Astrocyte (in vitro differentiated cells and primary cell): ENCODE measurements around the gene ITPR2. TPM values are rescaled to one million over a fixed set of nuclear protein-coding genes. Genes with fewer than 3 reads are reported as not detected.

Experiments used
- DNase-seq: peaks from one replicate; pipeline ENCODE4 v3.0.0-alpha.2; 2010; ENCODE audit warnings: low read depth
- FAIRE-seq: peaks from 2 replicates; lab custom pipeline; 2011; peaks lifted over from hg19 to GRCh38; lab: Jason Lieb, UNC
- H2AFZ ChIP-seq: 2 replicates; pipeline ENCODE4 v1.6.0; 2012; ENCODE audit warnings: low read depth, low read length, inconsistent platforms
- H3K27ac ChIP-seq: 2 replicates; pipeline ENCODE4 v1.5.1; 2011; ENCODE audit warnings: low read depth, low read length, inconsistent platforms
- H3K27me3 ChIP-seq: 2 replicates; pipeline ENCODE4 v1.6.0; 2011; ENCODE audit warnings: low read length, inconsistent platforms; ENCODE audit not compliant: insufficient read depth
- H3K36me3 ChIP-seq: 2 replicates; pipeline ENCODE4 v1.5.1; 2011; ENCODE audit warnings: low read length, inconsistent platforms; ENCODE audit not compliant: insufficient read depth
- H3K4me1 ChIP-seq: 2 replicates; pipeline ENCODE4 v1.5.1; 2011; ENCODE audit warnings: low read length, inconsistent platforms; ENCODE audit not compliant: insufficient read depth
- H3K4me2 ChIP-seq: 2 replicates; pipeline ENCODE4 v1.6.0; 2012; ENCODE audit warnings: low read length, inconsistent platforms
- H3K4me3 ChIP-seq: 2 replicates; pipeline ENCODE4 v1.5.1; 2011; ENCODE audit warnings: low read depth, mild to moderate bottlenecking, low read length, inconsistent platforms; ENCODE audit not compliant: insufficient read depth
- H3K79me2 ChIP-seq: 2 replicates; pipeline ENCODE4 v1.6.0; 2012; ENCODE audit warnings: mild to moderate bottlenecking, low read length, inconsistent platforms; ENCODE audit not compliant: insufficient read depth
- H3K9ac ChIP-seq: 2 replicates; pipeline ENCODE4 v1.6.0; 2012; ENCODE audit warnings: mild to moderate bottlenecking, low read length, inconsistent platforms
- H3K9me3 ChIP-seq: 2 replicates; pipeline ENCODE4 v1.5.1; 2012; ENCODE audit warnings: low read depth, mild to moderate bottlenecking, low read length, inconsistent platforms; ENCODE audit not compliant: insufficient read depth
- H4K20me1 ChIP-seq: 2 replicates; pipeline ENCODE4 v1.6.0; 2012; ENCODE audit warnings: low read length, inconsistent platforms; ENCODE audit not compliant: insufficient read depth
- H3K27ac Mint-ChIP-seq: one replicate; pipeline ENCODE4 v1.8.0; 2021; ENCODE audit warnings: mild to moderate bottlenecking, mixed read lengths; ENCODE audit not compliant: unreplicated experiment
- H3K27me3 Mint-ChIP-seq: one replicate; pipeline ENCODE4 v1.8.0; 2021; ENCODE audit warnings: low read depth, mixed read lengths; ENCODE audit not compliant: unreplicated experiment
- H3K36me3 Mint-ChIP-seq: one replicate; pipeline ENCODE4 v1.8.0; 2021; ENCODE audit warnings: low read depth, mixed read lengths; ENCODE audit not compliant: unreplicated experiment
- H3K4me1 Mint-ChIP-seq: one replicate; pipeline ENCODE4 v1.8.0; 2021; ENCODE audit warnings: low read depth, mixed read lengths; ENCODE audit not compliant: unreplicated experiment
- H3K4me3 Mint-ChIP-seq: one replicate; pipeline ENCODE4 v1.8.0; 2021; ENCODE audit warnings: mild to moderate bottlenecking, moderate library complexity, mixed read lengths; ENCODE audit not compliant: unreplicated experiment
- H3K9me3 Mint-ChIP-seq: one replicate; pipeline ENCODE4 v1.8.0; 2021; ENCODE audit warnings: mild to moderate bottlenecking, mixed read lengths; ENCODE audit not compliant: unreplicated experiment
- EZH2 ChIP-seq: IDR thresholded peaks from 2 replicates; pipeline ENCODE4 v1.6.1; 2012; ENCODE audit warnings: mild to moderate bottlenecking, low read length, inconsistent platforms; ENCODE audit not compliant: insufficient read depth
- total RNA-seq: library from RNA; stranded (reverse); gene quantifications from 2 replicates; pipeline ENCODE4 v1.2.1, GENCODE V29; 2021
- TF ChIP-seq, protein P1 (sequence below): IDR thresholded peaks from 2 replicates; pipeline ENCODE4 v1.5.1; 2011; ENCODE audit warnings: low read depth, mild to moderate bottlenecking, inconsistent platforms, low read length, moderate library complexity; ENCODE audit not compliant: insufficient read depth

Gene ITPR2
- total RNA-seq, 1 donor from 2014 or later = 24.4 TPM

DNA sequence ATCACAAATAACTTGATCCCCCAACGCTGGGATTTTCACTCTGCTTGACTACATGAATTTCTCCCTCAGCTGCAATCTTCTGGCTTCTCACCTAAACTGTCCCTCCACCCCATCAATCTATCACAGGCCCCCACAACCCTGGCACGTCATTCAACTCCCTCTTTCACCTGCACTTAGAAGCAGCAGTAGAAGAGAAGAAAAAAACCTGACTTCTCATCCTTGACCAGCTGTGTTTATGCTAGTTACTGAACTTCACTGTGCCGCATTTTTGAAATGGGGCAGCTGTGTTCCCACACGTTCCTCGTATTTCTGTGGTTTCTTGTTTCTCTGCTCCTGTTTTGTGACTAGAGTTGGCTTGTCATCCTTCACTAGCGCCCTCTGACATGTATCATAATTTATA, 35.0 kb downstream of the ITPR2 start:
- Histone ChIP-seq H3K27ac (no peak overlapping the region), H3K27me3 (no peaks in the 10 kb centered on the region), H3K4me2 (no peak overlapping the region), H3K9ac (no peak overlapping the region), H3K36me3 (no peaks in the 10 kb centered on the region), H3K4me3 (no peak overlapping the region), H4K20me1 (no peaks in the 10 kb centered on the region), H3K4me1 (no peaks in the 10 kb centered on the region), H2AFZ (no peak overlapping the region), H3K79me2 (no peaks in the 10 kb centered on the region), H3K9me3 (no peaks in the 10 kb centered on the region)
- peak; percentile 74 for DNase-seq
- Mint-ChIP-seq H3K36me3 (no peaks in the 10 kb centered on the region), H3K27me3 (no peaks in the 10 kb centered on the region), H3K4me3 (no peak overlapping the region), H3K4me1 (peaks cover 17% of the 10 kb centered on the region), H3K27ac (peak overlapping the region; percentile 4), H3K9me3 (no peaks in the 10 kb centered on the region)
- no peak for TF ChIP-seq EZH2
- TF ChIP-seq, protein P1, sequence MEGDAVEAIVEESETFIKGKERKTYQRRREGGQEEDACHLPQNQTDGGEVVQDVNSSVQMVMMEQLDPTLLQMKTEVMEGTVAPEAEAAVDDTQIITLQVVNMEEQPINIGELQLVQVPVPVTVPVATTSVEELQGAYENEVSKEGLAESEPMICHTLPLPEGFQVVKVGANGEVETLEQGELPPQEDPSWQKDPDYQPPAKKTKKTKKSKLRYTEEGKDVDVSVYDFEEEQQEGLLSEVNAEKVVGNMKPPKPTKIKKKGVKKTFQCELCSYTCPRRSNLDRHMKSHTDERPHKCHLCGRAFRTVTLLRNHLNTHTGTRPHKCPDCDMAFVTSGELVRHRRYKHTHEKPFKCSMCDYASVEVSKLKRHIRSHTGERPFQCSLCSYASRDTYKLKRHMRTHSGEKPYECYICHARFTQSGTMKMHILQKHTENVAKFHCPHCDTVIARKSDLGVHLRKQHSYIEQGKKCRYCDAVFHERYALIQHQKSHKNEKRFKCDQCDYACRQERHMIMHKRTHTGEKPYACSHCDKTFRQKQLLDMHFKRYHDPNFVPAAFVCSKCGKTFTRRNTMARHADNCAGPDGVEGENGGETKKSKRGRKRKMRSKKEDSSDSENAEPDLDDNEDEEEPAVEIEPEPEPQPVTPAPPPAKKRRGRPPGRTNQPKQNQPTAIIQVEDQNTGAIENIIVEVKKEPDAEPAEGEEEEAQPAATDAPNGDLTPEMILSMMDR = no peak
- no peak for FAIRE-seq

DNA sequence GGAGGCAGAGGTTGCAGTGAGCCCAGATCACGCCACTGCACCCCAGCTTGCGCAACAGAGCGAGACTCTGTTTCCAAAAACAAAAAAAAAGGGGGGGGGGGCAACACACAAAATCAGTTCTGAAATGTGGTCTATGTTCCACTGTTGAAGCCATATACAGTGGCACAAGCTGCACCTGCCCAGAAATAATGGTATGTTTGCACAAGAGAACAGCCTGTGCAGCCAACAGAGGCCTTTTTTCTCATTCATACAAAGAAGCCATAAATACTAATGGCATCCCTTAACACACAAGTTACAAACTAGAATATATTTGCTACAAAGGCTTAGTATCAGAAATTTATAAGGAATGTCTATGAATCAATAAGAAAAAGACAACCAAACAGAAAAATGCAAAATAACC, 37.1 kb downstream of the ITPR2 start:
- Histone ChIP-seq H3K9me3 (no peaks in the 10 kb centered on the region), H3K4me1 (peaks cover 6% of the 10 kb centered on the region), H3K36me3 (no peaks in the 10 kb centered on the region), H2AFZ (no peak overlapping the region), H3K27ac (no peak overlapping the region), H4K20me1 (no peaks in the 10 kb centered on the region), H3K9ac (no peak overlapping the region), H3K27me3 (no peaks in the 10 kb centered on the region), H3K79me2 (no peaks in the 10 kb centered on the region), H3K4me3 (no peak overlapping the region), H3K4me2 (no peak overlapping the region)
- FAIRE-seq = no peak
- DNase-seq = no peak
- peaks cover 2% of the 10 kb centered on the region for H3K36me3 Mint-ChIP-seq
- TF ChIP-seq EZH2 = no peak
- TF ChIP-seq, protein P1 = no peak
- H3K4me3 Mint-ChIP-seq = no peak overlapping the region
- H3K4me1 Mint-ChIP-seq = peaks cover 27% of the 10 kb centered on the region
- H3K27me3 Mint-ChIP-seq = no peaks in the 10 kb centered on the region
- H3K27ac Mint-ChIP-seq = no peak overlapping the region
- H3K9me3 Mint-ChIP-seq = no peaks in the 10 kb centered on the region

DNA sequence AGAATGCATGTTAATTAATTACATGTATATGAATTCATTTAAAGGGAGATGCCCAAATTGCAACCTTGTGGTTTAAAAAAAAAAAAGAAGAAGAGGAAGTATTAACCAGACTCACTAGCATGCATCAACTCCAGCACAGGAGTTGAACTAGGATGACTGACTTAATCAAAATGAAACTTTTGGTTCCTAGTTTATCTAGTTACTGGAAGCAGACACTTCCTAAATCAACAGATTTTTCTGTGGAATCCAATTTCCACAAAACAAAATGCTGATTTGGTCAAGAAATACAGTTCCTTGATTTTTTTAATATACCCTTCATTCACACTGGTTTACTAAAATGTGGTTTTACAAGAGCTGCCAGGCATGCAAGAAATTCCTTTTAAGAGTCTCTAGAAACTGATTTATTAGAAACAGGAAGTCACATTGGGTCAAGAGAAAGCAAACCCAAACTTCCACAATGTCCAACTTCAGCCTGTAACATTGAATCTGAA, 41.6 kb downstream of the ITPR2 start:
- Histone ChIP-seq H3K4me1 (peaks cover 27% of the 10 kb centered on the region), H3K9me3 (no peaks in the 10 kb centered on the region), H3K9ac (no peak overlapping the region), H2AFZ (no peak overlapping the region), H3K27me3 (no peaks in the 10 kb centered on the region), H3K79me2 (no peaks in the 10 kb centered on the region), H3K4me3 (no peak overlapping the region), H3K36me3 (no peaks in the 10 kb centered on the region), H3K27ac (no peak overlapping the region), H3K4me2 (peak overlapping the region; percentile 5), H4K20me1 (no peaks in the 10 kb centered on the region)
- peaks cover 2% of the 10 kb centered on the region for H3K36me3 Mint-ChIP-seq
- peaks cover 2% of the 10 kb centered on the region for H3K9me3 Mint-ChIP-seq
- TF ChIP-seq, protein P1 = no peak
- no peaks in the 10 kb centered on the region for H3K27me3 Mint-ChIP-seq
- DNase-seq (peak; percentile 72), FAIRE-seq (no peak)
- peak overlapping the region; percentile 91 for H3K27ac Mint-ChIP-seq
- no peak overlapping the region for H3K4me3 Mint-ChIP-seq
- H3K4me1 Mint-ChIP-seq = peaks cover 51% of the 10 kb centered on the region
